GM12873 (cell line): Measurements from ENCODE around the gene FLG.

Experiments used
- TF ChIP-seq, protein P1 (sequence below): IDR thresholded peaks from 2 replicates; pipeline ENCODE4 v1.5.1; 2012; ENCODE audit warnings: low read depth, mild to moderate bottlenecking, moderate library complexity, low read length, control low read depth; ENCODE audit not compliant: insufficient read depth; ENCODE audit errors: missing control alignments

Gene FLG

GRCh38 chr1:152313319-152313801, 11.7 kb downstream of the FLG start:
- TF ChIP-seq, protein P1, sequence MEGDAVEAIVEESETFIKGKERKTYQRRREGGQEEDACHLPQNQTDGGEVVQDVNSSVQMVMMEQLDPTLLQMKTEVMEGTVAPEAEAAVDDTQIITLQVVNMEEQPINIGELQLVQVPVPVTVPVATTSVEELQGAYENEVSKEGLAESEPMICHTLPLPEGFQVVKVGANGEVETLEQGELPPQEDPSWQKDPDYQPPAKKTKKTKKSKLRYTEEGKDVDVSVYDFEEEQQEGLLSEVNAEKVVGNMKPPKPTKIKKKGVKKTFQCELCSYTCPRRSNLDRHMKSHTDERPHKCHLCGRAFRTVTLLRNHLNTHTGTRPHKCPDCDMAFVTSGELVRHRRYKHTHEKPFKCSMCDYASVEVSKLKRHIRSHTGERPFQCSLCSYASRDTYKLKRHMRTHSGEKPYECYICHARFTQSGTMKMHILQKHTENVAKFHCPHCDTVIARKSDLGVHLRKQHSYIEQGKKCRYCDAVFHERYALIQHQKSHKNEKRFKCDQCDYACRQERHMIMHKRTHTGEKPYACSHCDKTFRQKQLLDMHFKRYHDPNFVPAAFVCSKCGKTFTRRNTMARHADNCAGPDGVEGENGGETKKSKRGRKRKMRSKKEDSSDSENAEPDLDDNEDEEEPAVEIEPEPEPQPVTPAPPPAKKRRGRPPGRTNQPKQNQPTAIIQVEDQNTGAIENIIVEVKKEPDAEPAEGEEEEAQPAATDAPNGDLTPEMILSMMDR = no peak

GRCh38 chr1:152309955-152310354, 15.1 kb downstream of the FLG start:
- TF ChIP-seq, protein P1 = no peak
